IPS-18a (cell line): ENCODE data around the gene PACSIN2.

Experiments
- H3K27ac ChIP-seq: one replicate; pipeline ENCODE4 v1.5.1; 2013; ENCODE audit warnings: low read length
- H3K27me3 ChIP-seq: one replicate; pipeline ENCODE4 v1.6.1; 2013; ENCODE audit warnings: mild to moderate bottlenecking, low read length; ENCODE audit not compliant: control insufficient read depth, insufficient read depth
- H3K36me3 ChIP-seq: one replicate; pipeline ENCODE4 v1.6.1; 2013; ENCODE audit warnings: low read depth, low read length; ENCODE audit not compliant: control insufficient read depth
- H3K4me1 ChIP-seq: one replicate; pipeline ENCODE4 v1.6.1; 2013; ENCODE audit warnings: low read depth, low read length; ENCODE audit not compliant: control insufficient read depth
- H3K4me3 ChIP-seq: one replicate; pipeline ENCODE4 v1.5.1; 2013; ENCODE audit warnings: low read length
- H3K9ac ChIP-seq: one replicate; pipeline ENCODE4 v1.6.1; 2013; ENCODE audit warnings: mild to moderate bottlenecking, low read length, moderate library complexity
- H3K9me3 ChIP-seq: one replicate; pipeline ENCODE4 v1.6.1; 2013; ENCODE audit warnings: low read depth, low read length; ENCODE audit not compliant: control insufficient read depth

The PACSIN2 gene

GRCh38 chr22:42915980-42916765 is 98.8 kb downstream of the PACSIN2 start:
- H3K27me3 ChIP-seq, result no peaks in the 10 kb centered on the region
- H3K9ac ChIP-seq, result no peak overlapping the region
- no peak overlapping the region for H3K27ac ChIP-seq
- no peaks in the 10 kb centered on the region for H3K36me3 ChIP-seq
- H3K4me1 ChIP-seq, result peaks cover 19% of the 10 kb centered on the region
- no peaks in the 10 kb centered on the region for H3K9me3 ChIP-seq
- H3K4me3 ChIP-seq, result no peak overlapping the region

- Histone ChIP-seq H3K27me3 (no peaks in the 10 kb centered on the region), H3K9ac (no peak overlapping the region), H3K27ac (no peak overlapping the region), H3K9me3 (no peaks in the 10 kb centered on the region), H3K4me1 (peaks cover 19% of the 10 kb centered on the region), H3K36me3 (no peaks in the 10 kb centered on the region), H3K4me3 (no peak overlapping the region)
Measured at GRCh38 chr22:42914511-42915076, 100.4 kb downstream of the PACSIN2 start.

GRCh38 chr22:42913874-42914510 is 101.0 kb downstream of the PACSIN2 start:
- H3K4me1 ChIP-seq, result peaks cover 19% of the 10 kb centered on the region

GRCh38 chr22:42912059-42912458 is 102.9 kb downstream of the PACSIN2 start:
- H3K9me3 ChIP-seq, result no peaks in the 10 kb centered on the region
- H3K4me1 ChIP-seq, result peaks cover 18% of the 10 kb centered on the region
- H3K4me3 ChIP-seq, result no peak overlapping the region
- no peaks in the 10 kb centered on the region for H3K36me3 ChIP-seq
- no peak overlapping the region for H3K9ac ChIP-seq
- no peaks in the 10 kb centered on the region for H3K27me3 ChIP-seq
- no peak overlapping the region for H3K27ac ChIP-seq

More at GRCh38 chr22:42913874-42914510, 101.0 kb downstream of the PACSIN2 start:
- Histone ChIP-seq H3K36me3 (no peaks in the 10 kb centered on the region), H3K9ac (no peak overlapping the region), H3K4me3 (no peak overlapping the region), H3K9me3 (no peaks in the 10 kb centered on the region), H3K27me3 (no peaks in the 10 kb centered on the region), H3K27ac (no peak overlapping the region)

GRCh38 chr22:42910221-42910942 is 104.6 kb downstream of the PACSIN2 start:
- Histone ChIP-seq H3K4me1 (peaks cover 4% of the 10 kb centered on the region), H3K9ac (no peak overlapping the region), H3K27ac (no peak overlapping the region), H3K27me3 (no peaks in the 10 kb centered on the region), H3K4me3 (no peak overlapping the region), H3K36me3 (no peaks in the 10 kb centered on the region), H3K9me3 (no peaks in the 10 kb centered on the region)

- no peak overlapping the region for H3K4me3 ChIP-seq
- H3K36me3 ChIP-seq, result no peaks in the 10 kb centered on the region
- H3K4me1 ChIP-seq, result no peaks in the 10 kb centered on the region
- no peak overlapping the region for H3K27ac ChIP-seq
- H3K9ac ChIP-seq, result no peak overlapping the region
- H3K9me3 ChIP-seq, result no peaks in the 10 kb centered on the region
- H3K27me3 ChIP-seq, result no peaks in the 10 kb centered on the region
Measured at GRCh38 chr22:42909363-42910058, 105.4 kb downstream of the PACSIN2 start.

- H3K27ac ChIP-seq, result no peak overlapping the region
- no peak overlapping the region for H3K4me3 ChIP-seq
- H3K4me1 ChIP-seq, result no peaks in the 10 kb centered on the region
- H3K36me3 ChIP-seq, result no peaks in the 10 kb centered on the region
- H3K9ac ChIP-seq, result no peak overlapping the region
- no peaks in the 10 kb centered on the region for H3K9me3 ChIP-seq
- H3K27me3 ChIP-seq, result no peaks in the 10 kb centered on the region
Measured at GRCh38 chr22:42908374-42908746, 106.6 kb downstream of the PACSIN2 start.

- H3K27me3 ChIP-seq, result no peaks in the 10 kb centered on the region
Measured at GRCh38 chr22:42907404-42908373, 107.3 kb downstream of the PACSIN2 start.

GRCh38 chr22:42906605-42907348 is 108.2 kb downstream of the PACSIN2 start:
- Histone ChIP-seq H3K9ac (no peak overlapping the region), H3K9me3 (no peaks in the 10 kb centered on the region), H3K4me3 (no peak overlapping the region), H3K4me1 (no peaks in the 10 kb centered on the region), H3K27ac (no peak overlapping the region), H3K27me3 (no peaks in the 10 kb centered on the region), H3K36me3 (no peaks in the 10 kb centered on the region)

More at GRCh38 chr22:42907404-42908373, 107.3 kb downstream of the PACSIN2 start:
- H3K4me3 ChIP-seq, result no peak overlapping the region
- no peaks in the 10 kb centered on the region for H3K4me1 ChIP-seq
- no peak overlapping the region for H3K9ac ChIP-seq
- H3K9me3 ChIP-seq, result no peaks in the 10 kb centered on the region
- no peaks in the 10 kb centered on the region for H3K36me3 ChIP-seq
- H3K27ac ChIP-seq, result no peak overlapping the region

- no peaks in the 10 kb centered on the region for H3K27me3 ChIP-seq
- no peak overlapping the region for H3K9ac ChIP-seq
- H3K36me3 ChIP-seq, result no peaks in the 10 kb centered on the region
- H3K4me3 ChIP-seq, result no peak overlapping the region
- no peaks in the 10 kb centered on the region for H3K4me1 ChIP-seq
- H3K9me3 ChIP-seq, result no peaks in the 10 kb centered on the region
- H3K27ac ChIP-seq, result no peak overlapping the region
Measured at GRCh38 chr22:42905702-42906183, 109.2 kb downstream of the PACSIN2 start.
